T-helper 2 cell treated with Interferon-gamma antibody and Interleukin-4, amounts not matched to agents 5 μg/mL and 100 μg/mL, for 36 hours (primary cell): ENCODE data around the gene DDX10.
"Not testable (repeated sequence)": the region's sequence is repeated elsewhere in the genome, so short reads cannot be mapped to it uniquely, and the experiment has no call there.

Experiments
- DNase-seq: peaks from one replicate; pipeline ENCODE4 v3.0.0; 2021; ENCODE audit warnings: low spot score
- H3K27ac Mint-ChIP-seq: one replicate; pipeline ENCODE4 v1.8.0; 2021; ENCODE audit warnings: mild to moderate bottlenecking, mixed read lengths
- H3K27me3 Mint-ChIP-seq: one replicate; pipeline ENCODE4 v1.8.0; 2021; ENCODE audit warnings: low read depth, mixed read lengths
- H3K36me3 Mint-ChIP-seq: one replicate; pipeline ENCODE4 v1.8.0; 2021; ENCODE audit warnings: low read depth, mixed read lengths
- H3K4me1 Mint-ChIP-seq: one replicate; pipeline ENCODE4 v1.8.0; 2021; ENCODE audit warnings: low read depth, mixed read lengths
- H3K4me3 Mint-ChIP-seq: one replicate; pipeline ENCODE4 v1.8.0; 2022; ENCODE audit warnings: mild to moderate bottlenecking, moderate library complexity, mixed read lengths
- H3K9me3 Mint-ChIP-seq: one replicate; pipeline ENCODE4 v1.8.0; 2021; ENCODE audit warnings: mixed read lengths

The DDX10 gene

DNA sequence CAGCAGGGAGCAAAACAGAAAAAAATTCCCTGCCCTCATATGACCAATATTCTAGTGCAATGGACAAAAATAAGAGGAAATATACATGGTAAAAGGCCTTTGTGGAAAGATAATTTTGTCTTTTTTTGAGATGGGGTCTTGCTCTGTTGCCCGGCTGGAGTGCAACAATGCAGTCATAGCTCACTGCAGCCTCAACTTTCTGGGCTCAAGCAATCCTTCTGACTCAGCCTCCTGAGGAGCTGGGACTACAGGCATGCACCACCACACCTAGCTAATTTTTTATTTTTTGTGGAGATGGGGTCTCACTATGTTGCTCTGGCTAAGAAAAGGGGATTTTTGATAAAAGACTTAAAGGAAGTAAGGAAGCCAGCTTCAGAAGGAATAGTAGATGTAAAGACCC, 25.7 kb upstream of the DDX10 start:
- H3K27ac Mint-ChIP-seq: no peak overlapping the region

DNA sequence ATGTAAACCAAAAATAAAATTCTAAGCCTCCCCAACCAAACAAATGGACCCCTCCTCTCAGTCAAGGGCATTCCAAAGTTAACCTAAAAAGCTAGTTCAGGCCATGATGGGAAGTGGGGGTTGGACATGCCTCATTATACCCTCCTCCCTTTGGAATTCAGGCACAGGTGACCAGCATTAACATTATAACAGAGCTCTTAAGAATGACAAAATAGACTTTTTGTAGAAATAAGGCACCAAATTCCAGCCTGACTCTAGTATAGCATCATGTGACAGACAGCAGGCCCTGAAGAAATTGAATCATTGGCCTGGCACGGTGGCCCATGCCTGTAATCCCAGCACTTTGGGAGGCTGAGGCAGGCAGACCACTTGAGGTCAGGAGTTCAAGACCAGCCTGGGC, 23.1 kb upstream of the DDX10 start:
- H3K27ac Mint-ChIP-seq, DNase-seq, H3K4me1 Mint-ChIP-seq, H3K36me3 Mint-ChIP-seq, H3K4me3 Mint-ChIP-seq, H3K9me3 Mint-ChIP-seq: not testable (repeated sequence)
- peaks cover 21% of the 10 kb centered on the region for H3K27me3 Mint-ChIP-seq

More for the DNA sequence above, 25.7 kb upstream of the DDX10 start:
- Mint-ChIP-seq H3K9me3 (no peaks in the 10 kb centered on the region), H3K27me3 (peaks cover 30% of the 10 kb centered on the region), H3K4me3 (no peak overlapping the region), H3K36me3 (no peaks in the 10 kb centered on the region), H3K4me1 (no peaks in the 10 kb centered on the region)
- no peak for DNase-seq

DNA sequence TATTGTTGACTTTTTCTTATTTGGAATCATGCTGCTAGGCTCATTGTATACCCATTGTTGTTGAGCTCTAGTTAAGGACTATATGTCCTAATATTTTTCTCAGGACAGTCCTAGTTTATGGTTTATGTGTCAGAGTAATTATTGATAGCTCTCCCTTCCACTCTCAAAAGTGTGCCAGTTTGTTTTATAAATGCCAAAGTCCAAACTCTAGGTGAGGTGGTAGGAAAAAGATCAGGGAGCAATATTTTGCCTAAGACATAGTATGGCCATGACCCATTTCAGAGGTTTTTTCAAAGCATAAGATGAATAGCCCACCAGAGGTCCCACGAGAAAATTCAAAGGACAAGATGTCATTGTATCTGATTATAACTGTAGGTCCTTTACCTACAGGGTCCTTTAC, 20.9 kb upstream of the DDX10 start:
- H3K36me3 Mint-ChIP-seq: no peaks in the 10 kb centered on the region
- no peaks in the 10 kb centered on the region for H3K4me1 Mint-ChIP-seq
- no peak overlapping the region for H3K27ac Mint-ChIP-seq
- H3K9me3 Mint-ChIP-seq: no peaks in the 10 kb centered on the region
- no peak overlapping the region for H3K4me3 Mint-ChIP-seq
- peaks cover 6% of the 10 kb centered on the region for H3K27me3 Mint-ChIP-seq
- no peak for DNase-seq

GRCh38 chr11:108645970-108646369, 18.9 kb upstream of the DDX10 start:
- H3K4me3 Mint-ChIP-seq: no peak overlapping the region
- DNase-seq: no peak
- peaks cover 4% of the 10 kb centered on the region for H3K27me3 Mint-ChIP-seq
- no peaks in the 10 kb centered on the region for H3K9me3 Mint-ChIP-seq
- H3K36me3 Mint-ChIP-seq: no peaks in the 10 kb centered on the region
- no peaks in the 10 kb centered on the region for H3K4me1 Mint-ChIP-seq
- no peak overlapping the region for H3K27ac Mint-ChIP-seq

DNA sequence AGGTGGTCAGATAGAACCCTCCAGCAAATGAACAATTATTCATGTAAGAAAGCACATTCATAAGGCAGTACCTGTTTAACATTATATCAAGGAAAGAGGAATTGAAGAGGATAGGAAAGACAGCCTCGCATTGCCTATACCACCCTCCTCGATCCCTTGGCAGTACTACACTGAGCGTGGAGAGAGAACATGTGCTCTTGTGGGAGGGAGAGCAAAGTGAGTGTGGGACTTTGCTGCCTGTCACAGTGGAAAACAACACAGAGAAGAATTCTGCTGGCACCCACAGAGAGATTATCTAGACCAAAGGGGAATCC, 17.5 kb upstream of the DDX10 start:
- Mint-ChIP-seq H3K4me1 (no peaks in the 10 kb centered on the region), H3K9me3 (no peaks in the 10 kb centered on the region), H3K36me3 (no peaks in the 10 kb centered on the region), H3K4me3 (no peak overlapping the region), H3K27me3 (peaks cover 4% of the 10 kb centered on the region), H3K27ac (no peak overlapping the region)
- no peak for DNase-seq

- Mint-ChIP-seq H3K27me3 (peaks cover 7% of the 10 kb centered on the region), H3K4me3 (no peak overlapping the region), H3K4me1 (no peaks in the 10 kb centered on the region), H3K36me3 (no peaks in the 10 kb centered on the region), H3K9me3 (no peaks in the 10 kb centered on the region), H3K27ac (no peak overlapping the region)
- DNase-seq: peak; percentile 48
Observed at GRCh38 chr11:108647701-108648527, 17.0 kb upstream of the DDX10 start.

DNA sequence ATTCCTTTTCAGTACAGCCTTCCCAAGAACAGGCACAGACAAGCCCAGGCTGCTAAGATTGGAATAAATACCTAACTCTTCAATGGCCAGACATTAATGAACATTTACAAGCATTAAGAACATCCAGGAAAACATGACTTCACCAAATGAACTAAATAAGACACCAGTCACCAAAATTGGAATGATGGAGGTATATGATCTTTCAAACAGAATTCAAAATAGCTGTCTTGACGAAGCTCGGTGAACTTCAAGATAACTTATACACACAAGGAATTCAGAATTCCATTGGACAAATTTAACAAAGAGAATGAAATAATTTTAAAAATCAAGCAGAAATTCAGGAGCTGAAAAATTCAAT, 16.4 kb upstream of the DDX10 start:
- no peaks in the 10 kb centered on the region for H3K36me3 Mint-ChIP-seq
- H3K27me3 Mint-ChIP-seq: peaks cover 12% of the 10 kb centered on the region
- H3K27ac Mint-ChIP-seq: no peak overlapping the region
- H3K4me1 Mint-ChIP-seq: no peaks in the 10 kb centered on the region
- DNase-seq: no peak
- H3K9me3 Mint-ChIP-seq: no peaks in the 10 kb centered on the region
- H3K4me3 Mint-ChIP-seq: no peak overlapping the region

DNA sequence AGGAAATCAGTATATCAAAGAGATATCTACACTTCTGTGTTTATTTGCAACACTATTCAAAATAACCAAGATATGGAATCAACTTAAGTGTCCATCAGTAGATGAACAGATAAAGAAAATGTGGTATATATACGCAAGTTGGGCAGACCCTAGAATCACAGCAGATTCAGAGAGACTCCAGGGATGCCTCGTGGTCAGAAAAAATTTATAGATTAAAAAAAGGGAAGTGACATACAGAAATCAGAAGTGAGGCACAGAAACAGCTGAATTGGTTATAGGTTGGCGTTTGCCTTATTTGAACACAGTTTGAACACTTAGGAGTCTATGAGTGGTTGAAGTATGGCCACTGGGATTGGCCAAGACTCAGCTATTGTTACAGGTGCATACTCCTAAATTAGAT, 10.8 kb upstream of the DDX10 start:
- not testable (repeated sequence) for H3K36me3 Mint-ChIP-seq, H3K27ac Mint-ChIP-seq

DNA sequence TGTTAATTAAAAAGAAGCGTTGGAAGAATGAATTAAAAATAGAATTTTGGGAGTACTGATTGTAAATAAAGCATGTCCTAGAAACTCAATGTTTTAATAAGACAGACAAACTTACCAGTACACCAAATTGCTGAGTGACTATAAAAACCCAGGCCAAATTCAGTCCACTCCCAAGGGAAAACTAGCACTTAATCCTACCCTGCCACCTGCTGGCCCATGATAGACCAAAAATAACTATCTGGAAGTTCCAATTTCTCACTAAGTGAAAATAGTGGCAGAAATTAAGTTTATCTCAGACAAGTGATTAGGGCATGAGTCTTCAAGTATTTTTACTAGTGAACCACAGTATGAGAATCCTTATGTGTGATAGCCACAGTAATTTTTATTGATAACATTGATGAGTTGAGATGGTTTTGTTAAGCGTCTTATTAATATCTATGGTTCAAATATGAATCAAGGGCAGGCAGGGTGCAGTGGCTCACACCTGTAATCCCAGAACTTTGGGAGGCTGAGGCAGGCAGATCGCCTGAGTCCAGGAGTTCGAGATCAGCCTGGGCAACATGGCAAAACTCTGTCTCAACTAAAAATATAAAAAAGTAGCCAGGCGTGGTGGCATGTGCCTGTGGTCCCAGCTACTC, 9.8 kb upstream of the DDX10 start:
- Mint-ChIP-seq H3K4me1 (no peaks in the 10 kb centered on the region), H3K27me3 (peaks cover 27% of the 10 kb centered on the region), H3K36me3 (no peaks in the 10 kb centered on the region), H3K4me3 (no peak overlapping the region), H3K9me3 (no peaks in the 10 kb centered on the region), H3K27ac (no peak overlapping the region)
- DNase-seq: peak; percentile 23

More for the DNA sequence above, 10.8 kb upstream of the DDX10 start:
- H3K4me3 Mint-ChIP-seq, H3K9me3 Mint-ChIP-seq, H3K4me1 Mint-ChIP-seq, DNase-seq: not testable (repeated sequence)
- H3K27me3 Mint-ChIP-seq: peaks cover 31% of the 10 kb centered on the region

DNA sequence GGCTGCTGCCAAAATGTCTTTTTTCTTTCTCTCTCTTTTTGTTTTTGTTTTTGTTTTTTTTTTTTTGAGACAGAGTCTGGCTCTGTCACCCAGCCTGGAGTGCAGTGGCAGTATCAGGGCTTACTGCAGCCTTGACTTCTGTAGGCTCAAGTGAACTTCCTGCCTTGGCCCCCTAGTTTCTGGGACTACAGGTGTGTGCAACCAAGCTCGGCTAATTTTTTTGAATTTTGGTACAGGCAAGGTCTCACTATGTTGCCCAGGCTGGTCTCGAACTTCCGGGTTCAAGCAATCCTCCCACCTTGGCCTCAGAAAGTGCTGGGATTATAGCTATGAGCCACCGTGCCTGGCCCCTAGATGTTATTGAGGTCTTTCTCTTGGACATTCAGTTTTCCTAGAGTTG, 2.2 kb upstream of the DDX10 start:
- H3K4me1 Mint-ChIP-seq: peaks cover 21% of the 10 kb centered on the region
- H3K36me3 Mint-ChIP-seq: peaks cover 6% of the 10 kb centered on the region
- no peak overlapping the region for H3K4me3 Mint-ChIP-seq
- H3K9me3 Mint-ChIP-seq: no peaks in the 10 kb centered on the region
- H3K27ac Mint-ChIP-seq: no peak overlapping the region
- peaks cover 10% of the 10 kb centered on the region for H3K27me3 Mint-ChIP-seq
- DNase-seq: no peak

DNA sequence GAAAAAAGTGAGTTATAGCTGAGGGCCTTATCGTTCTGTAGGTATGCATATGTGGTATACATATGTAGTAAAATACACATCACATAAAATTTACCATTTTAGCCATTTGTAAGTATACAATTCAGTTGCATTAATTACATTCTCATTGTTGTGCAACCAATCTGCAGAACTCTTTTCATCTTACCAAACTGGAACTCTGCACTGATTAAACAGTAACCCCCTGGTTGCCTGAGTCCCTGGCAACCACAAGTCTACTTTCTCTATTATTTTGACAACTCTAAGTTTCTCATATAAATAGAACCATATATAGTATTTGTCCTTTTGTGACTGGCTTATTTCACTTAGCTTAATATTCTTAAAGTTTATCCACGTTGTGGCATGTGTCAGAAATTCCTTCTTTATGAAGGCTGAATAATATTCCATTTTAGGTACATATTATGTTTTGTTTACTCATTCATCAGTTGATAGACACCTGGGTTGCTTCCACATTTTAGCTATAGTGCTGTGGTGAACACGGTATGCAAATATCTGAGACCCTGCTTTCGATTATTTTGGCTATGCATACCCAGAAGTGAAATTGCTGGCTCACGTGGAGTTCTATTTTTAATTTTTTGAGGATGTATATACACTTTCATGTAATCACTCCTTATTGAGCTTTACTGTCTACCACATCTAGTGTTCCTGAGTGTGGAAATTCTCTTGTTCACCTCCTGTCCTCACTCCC, 1.6 kb upstream of the DDX10 start:
- H3K4me3 Mint-ChIP-seq: no peak overlapping the region
- DNase-seq: no peak

DNA sequence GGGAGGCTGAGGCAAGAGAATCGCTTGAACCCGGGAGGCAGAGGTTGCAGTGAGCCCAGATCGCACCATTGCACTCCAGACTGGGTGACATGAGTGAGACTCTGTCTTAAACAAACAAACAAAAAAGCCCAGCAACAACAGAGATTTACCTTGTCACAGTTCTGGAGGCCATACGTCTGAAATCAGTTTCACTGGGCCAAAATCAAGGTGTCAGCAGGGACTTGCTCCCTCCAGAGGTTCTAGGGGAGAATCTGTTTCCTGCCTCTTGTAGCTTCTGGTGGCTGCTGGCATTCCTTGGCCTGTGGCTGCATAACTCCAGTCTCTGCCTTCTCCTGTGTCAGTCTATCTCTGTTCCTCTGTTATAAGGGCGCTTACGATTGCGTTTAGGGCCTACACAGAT, 1.5 kb downstream of the DDX10 start:
- Mint-ChIP-seq H3K4me3 (peak overlapping the region; percentile 100), H3K9me3 (no peaks in the 10 kb centered on the region), H3K27ac (peak overlapping the region; percentile 56), H3K36me3 (peaks cover 11% of the 10 kb centered on the region), H3K27me3 (no peaks in the 10 kb centered on the region), H3K4me1 (peaks cover 27% of the 10 kb centered on the region)
- no peak for DNase-seq

More for the DNA sequence above, 1.6 kb upstream of the DDX10 start:
- peaks cover 8% of the 10 kb centered on the region for H3K36me3 Mint-ChIP-seq
- H3K27me3 Mint-ChIP-seq: peaks cover 6% of the 10 kb centered on the region
- H3K4me1 Mint-ChIP-seq: peaks cover 25% of the 10 kb centered on the region
- H3K27ac Mint-ChIP-seq: no peak overlapping the region
- no peaks in the 10 kb centered on the region for H3K9me3 Mint-ChIP-seq

DNA sequence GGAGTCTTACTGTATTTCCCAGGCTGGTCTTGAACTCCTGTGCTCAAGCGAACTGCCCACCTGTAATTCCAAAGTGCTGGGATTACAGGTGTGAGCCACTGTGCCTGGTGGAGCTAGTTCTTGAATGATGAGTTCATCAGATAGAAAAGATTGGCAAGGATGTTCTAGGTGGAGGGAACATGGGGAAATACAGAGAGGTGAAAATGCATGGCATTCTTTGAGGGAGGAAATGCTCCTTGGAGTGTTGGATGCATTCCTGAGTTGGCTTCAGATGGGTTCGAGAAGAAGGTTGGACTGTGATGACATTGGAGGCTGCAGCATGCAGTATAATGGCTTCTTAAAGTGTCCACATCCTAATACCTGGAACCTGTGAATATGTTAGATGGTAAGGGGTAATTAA, 4.4 kb downstream of the DDX10 start:
- peaks cover 30% of the 10 kb centered on the region for H3K4me1 Mint-ChIP-seq
- DNase-seq: no peak
- no peak overlapping the region for H3K27ac Mint-ChIP-seq
- H3K27me3 Mint-ChIP-seq: no peaks in the 10 kb centered on the region
- no peaks in the 10 kb centered on the region for H3K9me3 Mint-ChIP-seq
- H3K36me3 Mint-ChIP-seq: peaks cover 13% of the 10 kb centered on the region
- no peak overlapping the region for H3K4me3 Mint-ChIP-seq

DNA sequence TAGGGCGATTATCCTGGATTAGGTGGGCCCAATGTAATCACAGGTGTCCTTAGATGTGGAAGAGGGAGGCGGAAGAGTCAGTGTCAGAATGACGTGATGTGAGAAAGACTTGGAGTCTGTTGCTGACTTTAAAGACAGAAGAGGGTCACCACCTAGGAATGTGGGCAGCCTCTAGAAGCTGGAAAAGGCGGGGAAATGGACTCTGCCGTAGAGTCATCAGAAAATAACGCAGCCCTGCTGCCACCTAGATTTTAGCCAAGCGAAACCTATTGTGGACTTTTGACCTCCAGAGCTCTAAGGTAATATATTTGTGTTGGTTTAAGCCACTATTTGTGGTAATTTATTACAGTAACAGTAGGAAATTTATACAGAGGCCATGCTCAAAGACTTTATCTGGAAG, 4.8 kb downstream of the DDX10 start:
- Mint-ChIP-seq H3K27me3 (no peaks in the 10 kb centered on the region), H3K4me1 (peaks cover 27% of the 10 kb centered on the region), H3K9me3 (no peaks in the 10 kb centered on the region), H3K36me3 (peaks cover 14% of the 10 kb centered on the region), H3K4me3 (no peak overlapping the region), H3K27ac (no peak overlapping the region)
- DNase-seq: no peak
